K562 (cell line): ENCODE data around the gene LMNA. TPM values are rescaled to one million over a fixed set of nuclear protein-coding genes. Genes with fewer than 3 reads are reported as not detected.
A peak's percentile ranks its signal among the peaks of the same experiment; 100 is the strongest.

Source experiments
- ATAC-seq: fragments of 200-7000 bp; cut with Tn5 transposase; 3 replicates; pipeline ENCODE4 v1.9.1; 2020; ENCODE audit warnings: moderate library complexity
- BruUV-seq: library from RNA; stranded (reverse); fragments of 400-500 nt; replicated peaks from 2 replicates; lab custom pipeline; 2021; lab: Mats Ljungman, UMichigan
- CTCF ChIA-PET: fragments of 300-600 bp; formaldehyde crosslinking; extraction: SDS; loops from one replicate; lab custom pipeline; 2021; ENCODE audit warnings: low intra/inter-chr PET ratio; lab: Yijun Ruan, JAX
- POLR2A ChIA-PET: fragments of 300-600, 350-650 bp; sonication (Branson Sonifier 250); formaldehyde crosslinking; extraction: SDS; loops from one replicate; lab custom pipeline; 2021; ENCODE audit warnings: antibody characterized with exemption, inconsistent platforms; lab: Yijun Ruan, JAX
- DNase-seq, 4 experiments: peaks; one replicate each; pipeline versions ENCODE4 v3.0.0 to v3.0.0-alpha.2; 2011 to 2018; ENCODE audit warnings: low spot score in 3 of 4, mixed read lengths in 3 of 4; ENCODE audit errors: extremely low read depth in 1 of 4
- FAIRE-seq: peaks from 2 replicates; lab custom pipeline; 2011; peaks lifted over from hg19 to GRCh38; lab: Jason Lieb, UNC
- H2AFZ ChIP-seq: 2 replicates; pipeline ENCODE4 v1.6.0; 2011; ENCODE audit warnings: low read depth, low read length, control low read depth, inconsistent platforms
- H3K27ac ChIP-seq: fragments of 200-600 bp; 3 replicates; pipeline ENCODE4 v1.8.0; 2011; ENCODE audit warnings: low read depth, mild to moderate bottlenecking, control low read depth, inconsistent platforms, low read length, moderate library complexity, mixed read lengths; ENCODE audit errors: extremely low read depth
- H3K27me3 ChIP-seq, 2 experiments: fragments of 300-600 bp in 1 of 2; 2 replicates in 1 of 2; 3 replicates in 1 of 2; pipeline versions ENCODE4 v1.6.0 to v1.8.0; 2011; ENCODE audit warnings: inconsistent platforms in 2 of 2, low read length in 2 of 2, mild to moderate bottlenecking in 1 of 2, mixed read lengths in 1 of 2, moderate library complexity in 1 of 2; ENCODE audit not compliant: control insufficient read depth in 2 of 2, insufficient read depth in 2 of 2
- H3K36me3 ChIP-seq: fragments of 300-600 bp; 3 replicates; pipeline ENCODE4 v1.8.0; 2011; ENCODE audit warnings: mild to moderate bottlenecking, low read length, inconsistent platforms; ENCODE audit not compliant: control insufficient read depth, insufficient read depth
- H3K4me1 ChIP-seq, 2 experiments: fragments of 200-600 bp in 1 of 2; replicated peaks in 1 of 2; 2 replicates in 1 of 2; 3 replicates in 1 of 2; pipeline versions ENCODE4 v1.5.1 to v1.8.0; 2011; ENCODE audit warnings: inconsistent platforms in 2 of 2, low read length in 2 of 2, mild to moderate bottlenecking in 1 of 2, mixed read lengths in 1 of 2, moderate library complexity in 1 of 2; ENCODE audit not compliant: control insufficient read depth in 2 of 2, insufficient read depth in 2 of 2
- H3K4me2 ChIP-seq: 2 replicates; pipeline ENCODE4 v1.6.1; 2011; ENCODE audit warnings: low read length, control low read depth, inconsistent platforms, mixed read lengths; ENCODE audit not compliant: insufficient read depth
- H3K4me3 ChIP-seq: fragments of 200-600 bp; sonication (generic), shearing (Covaris generic); 2 replicates; pipeline ENCODE4 v1.5.1; 2016; ENCODE audit warnings: control low read depth, inconsistent platforms
- H3K79me2 ChIP-seq: fragments of 200-600 bp; 3 replicates; pipeline ENCODE4 v1.8.0; 2011; ENCODE audit warnings: low read length, inconsistent platforms; ENCODE audit not compliant: control insufficient read depth, insufficient read depth
- H3K9ac ChIP-seq, 2 experiments: 2 replicates each; pipeline versions ENCODE4 v1.6.0 to v1.6.1; 2011; ENCODE audit warnings: low read depth in 2 of 2, low read length in 2 of 2, control low read depth in 1 of 2, inconsistent platforms in 1 of 2, mild to moderate bottlenecking in 1 of 2, mixed read lengths in 1 of 2; ENCODE audit not compliant: insufficient read depth in 1 of 2
- H3K9me1 ChIP-seq: one replicate; pipeline ENCODE4 v1.6.0; 2011; ENCODE audit warnings: inconsistent platforms, mild to moderate bottlenecking, low read length, moderate library complexity; ENCODE audit not compliant: control insufficient read depth, insufficient read depth
- H3K9me3 ChIP-seq: replicated peaks from 2 replicates; pipeline ENCODE4 v1.5.1; 2011; ENCODE audit warnings: low read depth, low read length, inconsistent platforms; ENCODE audit not compliant: control insufficient read depth, insufficient read depth
- H4K20me1 ChIP-seq: replicated peaks from 2 replicates; pipeline ENCODE4 v1.6.1; 2011; ENCODE audit warnings: low read length, inconsistent platforms, mixed read lengths; ENCODE audit not compliant: control insufficient read depth, insufficient read depth
- C11orf30 ChIP-seq: fragments of 450-650 bp; IDR thresholded peaks from 2 replicates; pipeline ENCODE4 v1.6.1; 2016; ENCODE audit warnings: low read depth, mild to moderate bottlenecking
- CEBPG ChIP-seq, 3 experiments: fragments of 200-800 bp in 1 of 3; sonication (Bioruptor generic) in 1 of 3; sonication (generic) in 1 of 3; formaldehyde crosslinking in 1 of 3; IDR thresholded peaks in 2 of 3; conservative IDR thresholded peaks in 1 of 3; 2 replicates each; pipeline versions ENCODE4 v1.6.1 to v1.8.0; 2016 to 2022; ENCODE audit warnings: missing compliant biosample characterization in 2 of 3, missing genetic modification characterization in 2 of 3, mild to moderate bottlenecking in 1 of 3, missing genetic modification reagents in 1 of 3
- CHD4 ChIP-seq: fragments of 200-600 bp; sonication (generic); IDR thresholded peaks from 3 replicates; pipeline ENCODE4 v1.6.1; 2012; ENCODE audit warnings: low read depth, mild to moderate bottlenecking, mixed read lengths, low read length, inconsistent platforms; ENCODE audit not compliant: insufficient read depth, insufficient replicate concordance, poor library complexity, severe bottlenecking
- DMBX1 ChIP-seq: fragments of 250-450 bp; sonication (Bioruptor Pico); IDR thresholded peaks from 2 replicates; pipeline ENCODE4 v1.8.0; 2022; ENCODE audit warnings: inconsistent platforms, mild to moderate bottlenecking, moderate library complexity, borderline replicate concordance
- MAFG ChIP-seq: fragments of 450-650 bp; conservative IDR thresholded peaks from 2 replicates; pipeline ENCODE4 v1.6.1; 2016; ENCODE audit warnings: missing genetic modification characterization, missing compliant biosample characterization
- MTF1 ChIP-seq: fragments of 250-450 bp; sonication (Bioruptor Pico); IDR thresholded peaks from 2 replicates; pipeline ENCODE4 v1.9.0; 2021; ENCODE audit warnings: moderate library complexity, mild to moderate bottlenecking, inconsistent platforms, borderline replicate concordance
- NFE2 ChIP-seq: IDR thresholded peaks from 2 replicates; pipeline ENCODE4 v1.6.1; 2014; ENCODE audit warnings: antibody characterized with exemption, low read depth
- NFE2L1 ChIP-seq: fragments of 450-650 bp; IDR thresholded peaks from 2 replicates; pipeline ENCODE4 v1.6.1; 2016; ENCODE audit warnings: missing genetic modification characterization, low read depth, mild to moderate bottlenecking, missing compliant biosample characterization, moderate library complexity, borderline replicate concordance
- ZNF316 ChIP-seq: fragments of 450-650 bp; IDR thresholded peaks from 2 replicates; pipeline ENCODE4 v1.6.1; 2016
- WGBS: fragments of 100-300 bp; shearing (Covaris generic); methylation state at CpG from one replicate; pipeline ENCODE4 v1.1.6; 2016; ENCODE audit warnings: low coverage, mixed read lengths; ENCODE audit not compliant: insufficient coverage; ENCODE audit errors: missing lambda C conversion rate; 5-methylcytosine and 5-hydroxymethylcytosine counted together
- in situ Hi-C: fragments of 300-500 bp; cut with MboI; formaldehyde crosslinking; loops from 4 replicates; pipeline ENCODE4 v1.15.0; 2018; ENCODE audit warnings: inconsistent platforms, mixed read lengths
- intact Hi-C: fragments of 100-400 bp; cut with micrococcal nuclease; formaldehyde crosslinking; loops from 2 replicates; pipeline ENCODE4 v1.14.2; 2022
- polyA plus RNA-seq, 8 experiments: library from polyadenylated mRNA; depleted of rRNA in 4 of 8; stranded (reverse) in 5 of 8; unstranded in 3 of 8; fragments of >200 nt; fragmentation: Nextera tagmentation in 2 of 8; fragmentation: Illumina TruSeq in 1 of 8; extraction: Ambion mirVana in 2 of 8; extraction: Trizol in 1 of 8; gene quantifications; 2 replicates each; pipeline versions ENCODE4 v1.2.1 to v1.2.3, GENCODE V29; 2011 to 2014; ENCODE audit warnings: inconsistent platforms in 1 of 8, missing spikeins in 1 of 8
- total RNA-seq, 7 experiments: library from RNA; depleted of rRNA in 6 of 7; stranded (reverse); fragments of >200 nt in 6 of 7; fragmentation: Illumina TruSeq in 2 of 7; extraction: Trizol in 2 of 7; gene quantifications; 2 replicates each; pipeline versions ENCODE4 v1.2.1 to v1.2.3, GENCODE V29; 2011 to 2021; ENCODE audit warnings: low replicate concordance in 1 of 7

Gene LMNA
- total and polyA plus RNA-seq, 9 of the 15 experiments (the other 6 are each of a cell fraction or from before 2014, with no cell fraction given): 1.00 to 347 (median 88.2) TPM

DNA sequence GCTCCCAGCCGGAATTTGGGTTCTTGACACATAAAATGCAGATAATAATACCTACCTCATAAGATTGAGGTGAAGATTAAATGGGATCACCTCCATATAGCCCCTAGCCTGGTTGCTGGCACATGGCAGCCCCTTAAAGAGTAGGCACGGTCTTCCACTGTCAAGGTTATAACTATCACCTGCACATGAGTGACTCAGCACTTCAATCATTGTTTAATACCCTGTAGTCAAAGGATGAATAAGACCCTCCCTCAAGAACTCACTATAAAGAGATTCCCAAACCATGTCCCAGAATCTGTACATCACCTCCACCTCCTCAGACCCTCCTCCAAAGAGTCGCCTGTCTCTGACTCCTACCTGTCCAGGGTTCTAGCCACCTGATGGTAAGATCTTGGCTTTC lies 6.5 kb upstream of the LMNA start:
- no peak for DNase-seq
- Histone ChIP-seq H3K9me1 (peaks cover 7% of the 10 kb centered on the region), H3K4me2 (no peak overlapping the region), H3K9me3 (no peaks in the 10 kb centered on the region), H3K9ac (no peak overlapping the region), H4K20me1 (no peaks in the 10 kb centered on the region), H3K79me2 (peaks cover 4% of the 10 kb centered on the region; the same call in 1 of the 3 replicates), H3K27me3 (no peaks in the 10 kb centered on the region), H3K36me3 (no peaks in the 10 kb centered on the region), H3K27ac (no peak overlapping the region), H3K4me3 (no peak overlapping the region)
- in situ Hi-C loops: no loop called here
- intact Hi-C loops: no loop called here
- 64% methylated on average over 3 of the region's 3 CpGs for WGBS
- ChIA-PET CTCF (no interaction called here), POLR2A (interaction anchor here (0.6 to 12.5 kb wide), 3 partner anchors 9 to 198 kb away, joined by 3 to 164 read pairs (median 8); partner anchors contain the start of gene LMNA)
- no TSS peak for BruUV-seq
- ATAC-seq: no peak
- no peak for TF ChIP-seq MTF1
- no peak for TF ChIP-seq DMBX1 (CRISPR knock-in tag)
- TF ChIP-seq CEBPG (CRISPR knock-in tag; IDR thresholded peaks at IDR 0.05): no peak
- TF ChIP-seq CEBPG (tag; conservative IDR thresholded peaks at IDR 0.05 in 1 of 2, IDR thresholded peaks at IDR 0.05 in 1 of 2): no peak
- peak; percentile 38; the same call in 1 of the 2 replicates for TF ChIP-seq C11orf30
- peak; percentile 53; the same call in 1 of the 2 replicates for TF ChIP-seq NFE2
- TF ChIP-seq MAFG (tag): peak; percentile 38; the same call in 1 of the 2 replicates
- TF ChIP-seq ZNF316: 0 out of 2 replicates have a peak, but pooled peaks have one; percentile 15
- TF ChIP-seq NFE2L1 (tag): peak; percentile 36; the same call in 1 of the 2 replicates
- no peak for TF ChIP-seq CHD4
- TF ChIP-seq, all 486 proteins: peak for 5
- H2AFZ ChIP-seq: no peak overlapping the region
- FAIRE-seq: no peak
- peaks cover 33 to 47% of the 10 kb centered on the region in 2 experiments for H3K4me1 ChIP-seq
